Effector memory CD8-positive, alpha-beta T cell (primary cell): ENCODE results near the gene GATAD2B.

ENCODE experiments used
- ATAC-seq: fragments of 150-1000 bp; cut with Tn5 transposase; replicated peaks from 2 replicates; pipeline ENCODE4 v1.10.0; 2021; ENCODE audit warnings: mild to moderate bottlenecking, moderate library complexity
- DNase-seq, 3 experiments: peaks; one replicate each; pipeline ENCODE4 v3.0.0; 2021
- H3K27ac Mint-ChIP-seq, 2 donors: one replicate each; pipeline ENCODE4 v1.8.0; 2022; ENCODE audit warnings: mild to moderate bottlenecking in 2 of 2, mixed read lengths in 2 of 2, moderate library complexity in 2 of 2
- H3K27me3 Mint-ChIP-seq, 2 donors: one replicate each; pipeline ENCODE4 v1.8.0; 2022; ENCODE audit warnings: mixed read lengths in 2 of 2
- H3K36me3 Mint-ChIP-seq: one replicate; pipeline ENCODE4 v1.8.0; 2022; ENCODE audit warnings: mild to moderate bottlenecking, moderate library complexity, mixed read lengths; ENCODE audit not compliant: insufficient read depth
- H3K4me1 Mint-ChIP-seq, 2 donors: one replicate each; pipeline ENCODE4 v1.8.0; 2022; ENCODE audit warnings: low read depth in 2 of 2, mixed read lengths in 2 of 2
- H3K4me3 Mint-ChIP-seq, 2 donors: one replicate each; pipeline ENCODE4 v1.8.0; 2022; ENCODE audit warnings: mild to moderate bottlenecking in 2 of 2, mixed read lengths in 2 of 2, moderate library complexity in 2 of 2
- H3K9me3 Mint-ChIP-seq, 2 donors: one replicate each; pipeline ENCODE4 v1.8.0; 2022; ENCODE audit warnings: mixed read lengths in 2 of 2

GATAD2B gene

GRCh38 chr1:153795330-153795837, 127.4 kb downstream of the GATAD2B start:
- DNase-seq (no peak), ATAC-seq (no peak)
- H3K4me1 Mint-ChIP-seq, result peaks cover 18 to 31% of the 10 kb centered on the region in 2 donors
- no peak overlapping the region for H3K27ac Mint-ChIP-seq
- peaks cover 0 to under 1% of the 10 kb centered on the region in 2 donors for H3K27me3 Mint-ChIP-seq
- H3K4me3 Mint-ChIP-seq, result peak overlapping the region in 1 of 2 donors; percentile 47
- H3K36me3 Mint-ChIP-seq, result no peaks in the 10 kb centered on the region
- no peaks in the 10 kb centered on the region for H3K9me3 Mint-ChIP-seq

GRCh38 chr1:153794624-153795329, 128.0 kb downstream of the GATAD2B start:
- Mint-ChIP-seq H3K36me3 (peaks cover 3% of the 10 kb centered on the region), H3K4me3 (peak overlapping the region in 1 of 2 donors; percentile 47), H3K9me3 (no peaks in the 10 kb centered on the region), H3K4me1 (peaks cover 18 to 38% of the 10 kb centered on the region in 2 donors), H3K27ac (peak overlapping the region in 1 of 2 donors; percentile 12), H3K27me3 (peaks cover 5 to 7% of the 10 kb centered on the region in 2 donors)
- no peak for ATAC-seq
- no peak for DNase-seq

GRCh38 chr1:153793973-153794615, 128.7 kb downstream of the GATAD2B start:
- no peak overlapping the region for H3K4me3 Mint-ChIP-seq
- no peaks in the 10 kb centered on the region for H3K9me3 Mint-ChIP-seq
- ATAC-seq (no peak), DNase-seq (no peak)
- peak overlapping the region in 1 of 2 donors; percentile 12 for H3K27ac Mint-ChIP-seq
- peaks cover 3% of the 10 kb centered on the region for H3K36me3 Mint-ChIP-seq
- H3K4me1 Mint-ChIP-seq, result peaks cover 18 to 41% of the 10 kb centered on the region in 2 donors
- H3K27me3 Mint-ChIP-seq, result peaks cover 8 to 10% of the 10 kb centered on the region in 2 donors

- no peak for DNase-seq
- Mint-ChIP-seq H3K27ac (peak overlapping the region in 1 of 2 donors; percentile 63), H3K27me3 (peaks cover 8 to 15% of the 10 kb centered on the region in 2 donors), H3K9me3 (no peaks in the 10 kb centered on the region), H3K36me3 (peaks cover 3% of the 10 kb centered on the region), H3K4me1 (peaks cover 18 to 41% of the 10 kb centered on the region in 2 donors), H3K4me3 (no peak overlapping the region)
- no peak for ATAC-seq
Measured at GRCh38 chr1:153793261-153793972, 129.4 kb downstream of the GATAD2B start.

GRCh38 chr1:153792631-153793041, 130.1 kb downstream of the GATAD2B start:
- peaks cover 15 to 23% of the 10 kb centered on the region in 2 donors for H3K27me3 Mint-ChIP-seq
- no peak overlapping the region for H3K4me3 Mint-ChIP-seq
- peaks cover 3% of the 10 kb centered on the region for H3K36me3 Mint-ChIP-seq
- peaks cover 18 to 41% of the 10 kb centered on the region in 2 donors for H3K4me1 Mint-ChIP-seq
- no peaks in the 10 kb centered on the region for H3K9me3 Mint-ChIP-seq
- DNase-seq (no peak), ATAC-seq (no peak)
- no peak overlapping the region for H3K27ac Mint-ChIP-seq

- Mint-ChIP-seq H3K9me3 (no peaks in the 10 kb centered on the region), H3K36me3 (peaks cover 3% of the 10 kb centered on the region), H3K27ac (peak overlapping the region in 1 of 2 donors; percentile 2), H3K27me3 (peaks cover 17 to 29% of the 10 kb centered on the region in 2 donors), H3K4me1 (peaks cover 12 to 36% of the 10 kb centered on the region in 2 donors), H3K4me3 (no peak overlapping the region)
- ATAC-seq, result no peak
- DNase-seq, result no peak
Measured at GRCh38 chr1:153791648-153792253, 131.0 kb downstream of the GATAD2B start.

- Mint-ChIP-seq H3K27ac (peak overlapping the region; percentile 2 to 41), H3K27me3 (peaks cover 17 to 29% of the 10 kb centered on the region in 2 donors), H3K36me3 (peaks cover 3% of the 10 kb centered on the region), H3K4me1 (peaks cover 8 to 29% of the 10 kb centered on the region in 2 donors), H3K4me3 (peak overlapping the region in 1 of 2 donors; percentile 0), H3K9me3 (no peaks in the 10 kb centered on the region)
- ATAC-seq, result peak; percentile 82
- DNase-seq, result no peak
Measured at GRCh38 chr1:153790966-153791647, 131.7 kb downstream of the GATAD2B start.

GRCh38 chr1:153790313-153790965, 132.3 kb downstream of the GATAD2B start:
- peak overlapping the region in 1 of 2 donors; percentile 0 for H3K4me3 Mint-ChIP-seq
- H3K27ac Mint-ChIP-seq, result peak overlapping the region; percentile 27 to 79
- DNase-seq (no peak), ATAC-seq (no peak)
- peaks cover 17 to 29% of the 10 kb centered on the region in 2 donors for H3K27me3 Mint-ChIP-seq
- H3K36me3 Mint-ChIP-seq, result peaks cover 3% of the 10 kb centered on the region
- H3K4me1 Mint-ChIP-seq, result peaks cover 8 to 27% of the 10 kb centered on the region in 2 donors
- H3K9me3 Mint-ChIP-seq, result no peaks in the 10 kb centered on the region

- H3K4me3 Mint-ChIP-seq, result peak overlapping the region in 1 of 2 donors; percentile 21
- H3K9me3 Mint-ChIP-seq, result no peaks in the 10 kb centered on the region
- H3K4me1 Mint-ChIP-seq, result peaks cover 5 to 22% of the 10 kb centered on the region in 2 donors
- peak overlapping the region; percentile 27 to 79 for H3K27ac Mint-ChIP-seq
- H3K36me3 Mint-ChIP-seq, result peaks cover 3% of the 10 kb centered on the region
- DNase-seq (no peak), ATAC-seq (peak; percentile 36)
- peaks cover 17 to 29% of the 10 kb centered on the region in 2 donors for H3K27me3 Mint-ChIP-seq
Measured at GRCh38 chr1:153789478-153790034, 133.2 kb downstream of the GATAD2B start.

- Mint-ChIP-seq H3K9me3 (no peaks in the 10 kb centered on the region), H3K27ac (no peak overlapping the region), H3K4me1 (peaks cover 0 to 26% of the 10 kb centered on the region in 2 donors), H3K27me3 (peaks cover 17 to 29% of the 10 kb centered on the region in 2 donors), H3K36me3 (peaks cover 9% of the 10 kb centered on the region), H3K4me3 (no peak overlapping the region)
- DNase-seq (no peak), ATAC-seq (no peak)
Measured at GRCh38 chr1:153786038-153786790, 136.6 kb downstream of the GATAD2B start.
